ENCODE results near the gene B3GALT5. TPM values are rescaled to one million over a fixed set of nuclear protein-coding genes. Genes with fewer than 3 reads are reported as not detected.
A peak's percentile ranks its signal among the peaks of the same experiment; 100 is the strongest.

B3GALT5 gene
- polyA plus RNA-seq, 2 of the 4 experiments (the other 2 are of a cell fraction), result 0.39 to 0.52 TPM

GRCh38 chr21:39700318-39700717 lies 87.6 kb downstream of the B3GALT5 start:
- no peak for FAIRE-seq
- no peak for ATAC-seq
- H3K4me1 ChIP-seq, result no peaks in the 10 kb centered on the region
- DNase-seq (ENCODE audit: low read depth in 1 of 2, low spot score in 1 of 2), result no peak
- TF ChIP-seq ZC3H11A (IDR thresholded peaks at IDR 0.05) (no peak), NPAS2 (CRISPR knock-in tag; IDR thresholded peaks at IDR 0.05; ENCODE audit: borderline replicate concordance) (no peak), RNF2 (IDR thresholded peaks at IDR 0.05; ENCODE audit: borderline replicate concordance, low read depth) (no peak), ZSCAN20 (CRISPR knock-in tag; IDR thresholded peaks at IDR 0.05) (no peak), RCOR1 (IDR thresholded peaks at IDR 0.05; ENCODE audit: low read depth, low read length) (no peak), EP300 (IDR thresholded peaks at IDR 0.05) (no peak), HDAC2 (IDR thresholded peaks at IDR 0.05) (no peak), RFX5 (IDR thresholded peaks at IDR 0.05) (no peak), EHF (CRISPR knock-in tag; IDR thresholded peaks at IDR 0.05) (no peak), MAZ (IDR thresholded peaks at IDR 0.05; ENCODE audit: borderline replicate concordance, low read depth, low read length) (no peak), CHD2 (IDR thresholded peaks at IDR 0.05; ENCODE audit: low read length, partially characterized antibody) (no peak), HOXB13 (CRISPR knock-in tag; IDR thresholded peaks at IDR 0.05; ENCODE audit: low read depth) (no peak), CBX2 (IDR thresholded peaks at IDR 0.05; ENCODE audit: borderline replicate concordance, low read depth) (no peak), JUNB (IDR thresholded peaks at IDR 0.05) (no peak)
- WGBS (ENCODE audit: missing lambda C conversion rate), result 61% methylated on average over 2 of the region's 2 CpGs
- ChIA-PET CTCF (interaction anchor here (0.7 to 1.1 kb wide), 3 partner anchors 172 to 372 kb away, joined by 3 read pairs; no protein-coding TSS in a partner anchor), POLR2A (no interaction called here)
- no peaks in the 10 kb centered on the region for H3K9me3 ChIP-seq
- no peak overlapping the region for H3K27ac ChIP-seq
- H3K4me2 ChIP-seq, result no peak overlapping the region
- no peak overlapping the region for H3K4me3 ChIP-seq

- TF ChIP-seq RCOR1 (IDR thresholded peaks at IDR 0.05; ENCODE audit: low read depth, low read length) (no peak), ZC3H11A (IDR thresholded peaks at IDR 0.05) (no peak), NFE2L2 (conservative IDR thresholded peaks at IDR 0.05; ENCODE audit: low read length) (no peak), CHD2 (IDR thresholded peaks at IDR 0.05; ENCODE audit: low read length, partially characterized antibody) (no peak), HMGXB4 (CRISPR knock-in tag; IDR thresholded peaks at IDR 0.05; ENCODE audit: borderline replicate concordance) (no peak), FOXS1 (CRISPR knock-in tag; IDR thresholded peaks at IDR 0.05) (no peak), FOSB (CRISPR knock-in tag; IDR thresholded peaks at IDR 0.05) (no peak), EP300 (IDR thresholded peaks at IDR 0.05) (no peak), JUNB (IDR thresholded peaks at IDR 0.05) (no peak)
- H3K4me1 ChIP-seq, result no peaks in the 10 kb centered on the region
- CTCF ChIA-PET, result no interaction called here
- no peak overlapping the region for H3K4me3 ChIP-seq
- FAIRE-seq (no peak), DNase-seq (ENCODE audit: low read depth in 1 of 2, low spot score in 1 of 2) (no peak), ATAC-seq (no peak)
- no peak overlapping the region for H3K4me2 ChIP-seq
- POLR2A ChIA-PET, result no interaction called here
- H3K27ac ChIP-seq, result no peak overlapping the region
- 14% methylated on average over 1 of the region's 1 CpG for WGBS (ENCODE audit: missing lambda C conversion rate)
- H3K9me3 ChIP-seq, result no peaks in the 10 kb centered on the region
Measured at GRCh38 chr21:39703578-39703977, 90.8 kb downstream of the B3GALT5 start.

GRCh38 chr21:39705849-39706248 lies 93.1 kb downstream of the B3GALT5 start:
- no peaks in the 10 kb centered on the region for H3K4me1 ChIP-seq
- FAIRE-seq (no peak), ATAC-seq (no peak), DNase-seq (ENCODE audit: low read depth in 1 of 2, low spot score in 1 of 2) (no peak)
- H3K4me3 ChIP-seq, result no peak overlapping the region
- no peak overlapping the region for H3K4me2 ChIP-seq
- POLR2A ChIA-PET, result no interaction called here
- CTCF ChIA-PET, result interaction anchor here (1.2 to 16.0 kb wide), 4 partner anchors 11 to 263 kb away, joined by 3 to 176 read pairs (median 7); no protein-coding TSS in a partner anchor
- no peak for TF ChIP-seq FOXS1 (CRISPR knock-in tag; IDR thresholded peaks at IDR 0.05)
- TF ChIP-seq RAD21 (conservative IDR thresholded peaks at IDR 0.05 in 1 of 2, IDR thresholded peaks at IDR 0.05 in 1 of 2), result peak; percentile 28 to 39; a peak in 3 of 5 replicates
- no peaks in the 10 kb centered on the region for H3K9me3 ChIP-seq
- H3K27ac ChIP-seq, result no peak overlapping the region
- 26% methylated on average over 2 of the region's 2 CpGs for WGBS (ENCODE audit: missing lambda C conversion rate)

GRCh38 chr21:39707316-39707715 lies 94.6 kb downstream of the B3GALT5 start:
- no peak for TF ChIP-seq RFX5 (IDR thresholded peaks at IDR 0.05)
- TF ChIP-seq PBX3 (IDR thresholded peaks at IDR 0.05), result no peak
- TF ChIP-seq ZFP36 (IDR thresholded peaks at IDR 0.05; ENCODE audit: borderline replicate concordance, partially characterized antibody), result no peak
- TF ChIP-seq RCOR1 (IDR thresholded peaks at IDR 0.05; ENCODE audit: low read depth, low read length), result no peak
- no peak for TF ChIP-seq USF2 (IDR thresholded peaks at IDR 0.05)
- no peak for TF ChIP-seq CHD2 (IDR thresholded peaks at IDR 0.05; ENCODE audit: low read length, partially characterized antibody)
- no peak for TF ChIP-seq CHD4 (IDR thresholded peaks at IDR 0.05; ENCODE audit: borderline replicate concordance)
- TF ChIP-seq HOXA7 (CRISPR knock-in tag; IDR thresholded peaks at IDR 0.05), result no peak
- TF ChIP-seq FOSL2 (IDR thresholded peaks at IDR 0.05), result no peak
- no peak for TF ChIP-seq FOSL2 (CRISPR knock-in tag; IDR thresholded peaks at IDR 0.05)
- no peak for TF ChIP-seq ATOH8 (CRISPR knock-in tag; IDR thresholded peaks at IDR 0.05; ENCODE audit: low read depth)
- H3K4me3 ChIP-seq, result no peak overlapping the region
- H3K9me3 ChIP-seq, result no peaks in the 10 kb centered on the region
- POLR2A ChIA-PET, result no interaction called here
- H3K4me2 ChIP-seq, result no peak overlapping the region
- no peak overlapping the region for H3K27ac ChIP-seq
- H3K4me1 ChIP-seq, result no peaks in the 10 kb centered on the region
- FAIRE-seq (no peak), DNase-seq (ENCODE audit: low read depth in 1 of 2, low spot score in 1 of 2) (no peak), ATAC-seq (no peak)
- 13% methylated on average over 1 of the region's 1 CpG for WGBS (ENCODE audit: missing lambda C conversion rate)
- CTCF ChIA-PET, result interaction anchor here (1.6 to 16.0 kb wide), 4 partner anchors 8 to 190 kb away, joined by 4 to 176 read pairs (median 8); no protein-coding TSS in a partner anchor
